NB4 (cell line): Measurements from ENCODE around the gene EVA1A.

Experiments
- POLR2A ChIP-seq: IDR thresholded peaks from 2 replicates; pipeline ENCODE4 v1.6.1; 2011; ENCODE audit warnings: mild to moderate bottlenecking; ENCODE audit not compliant: insufficient read length; ENCODE audit errors: extremely low read depth
- TF ChIP-seq, protein P1 (sequence below): IDR thresholded peaks from one replicate; pipeline ENCODE4 v1.5.1; 2012; ENCODE audit warnings: low read depth, low read length
- TF ChIP-seq, protein P2 (sequence below): IDR thresholded peaks from 2 replicates; pipeline ENCODE4 v1.6.1; 2011; ENCODE audit warnings: low read depth, low read length

GRCh38 chr2:75589391-75590105 lies 28.8 kb upstream of the EVA1A start:
- TF ChIP-seq, protein P1, sequence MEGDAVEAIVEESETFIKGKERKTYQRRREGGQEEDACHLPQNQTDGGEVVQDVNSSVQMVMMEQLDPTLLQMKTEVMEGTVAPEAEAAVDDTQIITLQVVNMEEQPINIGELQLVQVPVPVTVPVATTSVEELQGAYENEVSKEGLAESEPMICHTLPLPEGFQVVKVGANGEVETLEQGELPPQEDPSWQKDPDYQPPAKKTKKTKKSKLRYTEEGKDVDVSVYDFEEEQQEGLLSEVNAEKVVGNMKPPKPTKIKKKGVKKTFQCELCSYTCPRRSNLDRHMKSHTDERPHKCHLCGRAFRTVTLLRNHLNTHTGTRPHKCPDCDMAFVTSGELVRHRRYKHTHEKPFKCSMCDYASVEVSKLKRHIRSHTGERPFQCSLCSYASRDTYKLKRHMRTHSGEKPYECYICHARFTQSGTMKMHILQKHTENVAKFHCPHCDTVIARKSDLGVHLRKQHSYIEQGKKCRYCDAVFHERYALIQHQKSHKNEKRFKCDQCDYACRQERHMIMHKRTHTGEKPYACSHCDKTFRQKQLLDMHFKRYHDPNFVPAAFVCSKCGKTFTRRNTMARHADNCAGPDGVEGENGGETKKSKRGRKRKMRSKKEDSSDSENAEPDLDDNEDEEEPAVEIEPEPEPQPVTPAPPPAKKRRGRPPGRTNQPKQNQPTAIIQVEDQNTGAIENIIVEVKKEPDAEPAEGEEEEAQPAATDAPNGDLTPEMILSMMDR: no peak
- TF ChIP-seq POLR2A: no peak
- TF ChIP-seq, protein P2, sequence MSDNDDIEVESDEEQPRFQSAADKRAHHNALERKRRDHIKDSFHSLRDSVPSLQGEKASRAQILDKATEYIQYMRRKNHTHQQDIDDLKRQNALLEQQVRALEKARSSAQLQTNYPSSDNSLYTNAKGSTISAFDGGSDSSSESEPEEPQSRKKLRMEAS: no peak
